NCI-H2196 (cell line): ENCODE measurements around the gene THUMPD1.
A peak's percentile ranks its signal among the peaks of the same experiment; 100 is the strongest.
"Not testable (repeated sequence)": the region's sequence is repeated elsewhere in the genome, so short reads cannot be mapped to it uniquely, and the experiment has no call there.

ENCODE experiments used
- DNase-seq: peaks from one replicate; lab custom pipeline; 2025; ENCODE audit not compliant: unreplicated experiment; lab: John Stamatoyannopoulos, UW

THUMPD1 gene, protein sequence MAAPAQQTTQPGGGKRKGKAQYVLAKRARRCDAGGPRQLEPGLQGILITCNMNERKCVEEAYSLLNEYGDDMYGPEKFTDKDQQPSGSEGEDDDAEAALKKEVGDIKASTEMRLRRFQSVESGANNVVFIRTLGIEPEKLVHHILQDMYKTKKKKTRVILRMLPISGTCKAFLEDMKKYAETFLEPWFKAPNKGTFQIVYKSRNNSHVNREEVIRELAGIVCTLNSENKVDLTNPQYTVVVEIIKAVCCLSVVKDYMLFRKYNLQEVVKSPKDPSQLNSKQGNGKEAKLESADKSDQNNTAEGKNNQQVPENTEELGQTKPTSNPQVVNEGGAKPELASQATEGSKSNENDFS

DNA sequence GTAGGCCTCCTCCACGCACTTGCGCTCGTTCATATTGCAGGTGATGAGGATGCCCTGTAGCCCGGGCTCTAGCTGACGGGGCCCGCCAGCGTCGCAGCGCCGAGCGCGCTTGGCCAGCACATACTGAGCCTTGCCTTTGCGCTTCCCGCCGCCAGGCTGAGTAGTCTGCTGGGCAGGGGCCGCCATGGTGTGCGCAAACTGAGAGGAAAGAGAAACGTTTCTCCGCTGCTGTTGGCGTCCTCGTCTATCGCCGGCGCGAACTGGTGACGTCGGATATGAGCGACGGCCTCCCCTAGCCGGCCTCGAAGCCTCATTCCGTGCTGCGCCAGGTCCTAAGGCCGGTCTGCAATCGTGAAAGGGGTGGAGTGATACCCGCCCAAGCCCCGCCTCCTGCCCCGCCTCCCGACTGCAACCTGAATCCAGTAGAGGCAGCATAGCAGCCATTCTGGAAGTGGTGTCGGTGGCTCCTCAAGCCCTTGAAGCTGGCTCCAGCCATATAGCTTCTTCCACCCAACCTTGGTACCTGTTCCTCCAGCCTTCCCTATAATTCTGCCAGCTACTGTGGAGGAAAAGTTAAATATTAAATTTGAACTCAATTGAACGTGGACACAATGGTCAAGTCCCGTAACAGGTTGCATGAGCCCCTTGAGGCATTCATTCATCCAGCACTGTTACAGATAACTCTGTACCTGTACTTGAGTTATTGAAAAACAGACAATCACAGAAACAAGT is at the start of gene THUMPD1:
TSS of gene THUMPD1 (minus strand) at position 265 of the 732 bp plus-strand sequence. CDS start at position 186, 79 bp downstream.
- DNase-seq = peak; percentile 94

DNA sequence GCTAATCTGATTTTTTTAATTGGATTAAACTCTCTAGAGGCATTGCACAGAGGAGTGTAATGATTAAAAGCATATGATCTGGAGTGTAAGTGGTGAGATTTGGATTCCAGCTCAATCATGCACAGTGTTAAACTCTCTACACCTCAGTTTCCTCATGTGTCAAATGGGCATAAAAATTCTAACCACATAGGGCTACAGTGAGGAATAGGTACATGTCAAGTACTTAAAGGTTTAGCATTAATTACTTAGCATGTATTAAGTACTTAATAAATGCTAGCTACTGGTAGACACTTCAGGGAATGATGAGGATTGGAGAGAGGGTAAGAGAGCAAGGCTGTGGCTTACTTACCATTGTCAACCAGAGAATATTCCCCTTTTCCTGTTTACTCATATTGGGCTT is 47.5 kb upstream of the THUMPD1 start:
- DNase-seq = no peak

DNA sequence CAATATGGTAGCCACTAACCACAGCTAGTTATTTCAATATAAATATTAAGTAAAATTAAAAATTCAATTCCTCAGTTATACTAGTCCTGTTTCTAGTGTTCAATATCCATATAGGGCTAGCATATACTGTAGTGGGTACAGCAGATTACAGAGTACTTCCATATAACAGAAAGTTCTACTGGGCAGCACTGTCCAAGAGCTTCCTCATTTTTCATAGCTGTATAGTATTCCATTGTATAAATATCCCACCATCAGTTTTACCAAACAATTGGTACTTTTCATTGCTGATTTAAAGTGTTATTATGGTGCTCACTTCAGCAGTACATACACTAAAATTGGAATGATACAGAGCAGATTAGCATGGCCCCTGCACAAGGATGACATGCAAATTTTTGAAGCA is 42.6 kb upstream of the THUMPD1 start:
- no peak for DNase-seq

DNA sequence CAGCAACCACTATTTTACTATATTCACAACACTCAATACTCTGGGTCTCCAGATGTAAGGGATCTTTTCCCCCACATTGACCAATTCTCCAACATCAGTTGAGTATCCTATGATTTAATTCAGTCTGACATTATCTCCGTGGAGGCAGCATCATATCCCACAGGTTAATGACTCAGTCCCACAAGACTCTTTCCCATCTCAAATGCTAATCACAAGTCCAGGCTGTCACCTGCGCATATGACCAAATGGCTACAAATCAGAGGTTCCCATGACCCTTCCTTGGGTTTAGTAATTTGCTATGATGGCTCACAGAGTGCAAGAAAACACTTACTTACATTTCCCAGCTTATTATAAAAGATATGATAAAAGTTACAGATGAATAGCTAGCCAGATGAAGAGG is 40.9 kb upstream of the THUMPD1 start:
- no peak for DNase-seq

DNA sequence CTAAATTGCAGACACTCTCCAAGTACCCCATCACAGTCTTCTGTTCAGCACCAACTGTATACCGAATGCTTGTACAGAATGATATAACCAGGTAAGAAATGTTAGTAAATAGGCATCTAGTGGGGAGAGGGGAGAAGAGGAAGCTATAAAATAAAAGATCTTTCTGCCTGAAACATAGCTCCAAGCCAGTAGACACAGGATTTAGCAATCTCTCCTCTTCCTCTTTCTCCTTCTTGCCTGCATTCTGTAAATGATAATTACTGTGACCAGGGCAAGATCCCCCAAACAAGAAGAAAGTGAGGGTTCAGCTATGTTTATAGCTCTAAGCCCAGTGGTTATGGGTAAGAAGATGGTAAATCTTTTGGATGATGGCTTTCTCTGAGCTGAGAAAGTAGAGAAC is 40.1 kb upstream of the THUMPD1 start:
- DNase-seq = no peak

DNA sequence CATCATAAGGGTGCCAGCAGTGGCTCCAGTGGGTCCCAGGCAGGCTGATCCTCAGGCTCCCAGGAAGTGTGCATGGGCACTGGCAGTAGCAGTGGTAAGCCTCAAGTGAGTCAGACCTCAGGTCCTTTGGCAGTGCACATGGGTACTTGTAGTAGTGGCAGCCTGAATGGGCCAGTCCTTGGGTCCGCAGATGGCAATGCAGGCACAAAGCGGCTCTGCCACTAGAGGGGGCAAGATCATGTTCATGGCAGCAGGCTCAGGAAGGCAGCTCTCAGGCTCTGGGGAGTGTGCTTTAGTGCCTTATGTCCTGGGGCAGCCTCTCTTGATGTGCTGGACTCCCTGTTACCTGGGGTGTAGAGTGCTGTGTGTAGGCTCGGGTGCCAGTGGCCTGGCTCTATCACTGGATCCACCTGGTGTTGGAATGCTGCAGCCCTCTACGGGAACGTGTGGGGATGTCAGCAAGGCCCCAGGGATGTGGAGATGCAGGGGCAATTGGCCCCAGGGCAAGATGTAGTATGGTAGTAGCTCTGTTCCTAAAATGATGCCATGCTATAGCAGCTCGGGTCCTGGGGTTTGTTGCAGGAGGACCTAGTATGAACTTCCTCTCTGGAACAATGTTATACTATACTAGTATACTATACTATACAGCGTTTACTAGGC is 33.2 kb upstream of the THUMPD1 start:
- peak; percentile 51 for DNase-seq

DNA sequence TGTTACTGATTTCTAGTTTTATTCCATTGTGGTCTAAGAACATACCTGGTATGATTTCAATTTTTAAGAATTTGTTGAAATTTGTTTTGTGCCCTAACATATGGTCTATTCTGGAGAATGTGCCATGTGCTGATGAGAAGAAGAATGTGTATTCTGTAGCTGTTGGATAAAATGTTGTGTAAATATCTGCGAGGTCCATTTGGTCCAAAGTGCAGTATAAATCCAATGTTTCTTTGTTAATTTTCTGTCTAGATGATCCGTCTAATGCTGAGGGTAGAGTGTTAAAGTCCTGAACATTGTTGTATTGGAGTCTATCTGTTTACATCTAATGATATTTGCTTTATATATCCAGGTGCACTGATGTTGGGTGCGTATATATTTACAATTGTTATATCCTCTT is 32.1 kb upstream of the THUMPD1 start:
- no peak for DNase-seq

DNA sequence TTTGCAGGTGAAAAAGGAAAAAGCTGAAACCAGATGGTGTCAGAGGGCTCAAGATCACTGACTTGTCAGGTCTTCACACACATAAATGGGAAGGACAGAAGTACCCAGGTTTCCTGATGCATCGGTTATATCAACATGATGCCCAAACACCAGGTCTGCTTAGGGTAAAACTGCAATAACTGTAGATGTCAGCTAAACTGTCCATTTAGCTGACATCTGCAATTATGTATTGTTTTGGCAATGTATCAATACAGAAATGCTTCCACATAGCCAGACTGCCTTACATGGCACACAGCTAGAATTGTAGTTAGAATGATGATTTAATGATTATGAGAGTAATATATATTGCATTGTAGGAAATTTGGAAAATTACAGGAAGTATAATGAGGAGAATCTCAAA is 27.2 kb upstream of the THUMPD1 start:
- DNase-seq = no peak

DNA sequence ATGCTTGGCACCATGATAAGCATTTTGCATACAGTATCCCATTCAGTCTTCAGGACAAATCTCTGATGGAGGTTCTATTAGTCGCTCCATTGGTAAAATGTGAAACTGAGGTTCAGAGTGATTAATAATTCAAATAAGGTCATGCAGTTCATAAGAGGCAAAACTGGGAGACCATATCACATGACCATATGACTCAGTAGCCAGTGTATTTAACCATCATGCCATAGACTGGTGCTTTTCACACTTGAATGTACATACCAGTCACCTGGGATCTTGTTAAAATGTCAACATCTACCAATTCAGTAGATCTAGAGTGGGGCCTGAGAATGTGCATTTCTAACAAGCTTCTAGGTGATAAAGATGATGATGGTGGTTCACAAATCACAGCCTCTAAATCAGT is 26.5 kb upstream of the THUMPD1 start:
- no peak for DNase-seq

DNA sequence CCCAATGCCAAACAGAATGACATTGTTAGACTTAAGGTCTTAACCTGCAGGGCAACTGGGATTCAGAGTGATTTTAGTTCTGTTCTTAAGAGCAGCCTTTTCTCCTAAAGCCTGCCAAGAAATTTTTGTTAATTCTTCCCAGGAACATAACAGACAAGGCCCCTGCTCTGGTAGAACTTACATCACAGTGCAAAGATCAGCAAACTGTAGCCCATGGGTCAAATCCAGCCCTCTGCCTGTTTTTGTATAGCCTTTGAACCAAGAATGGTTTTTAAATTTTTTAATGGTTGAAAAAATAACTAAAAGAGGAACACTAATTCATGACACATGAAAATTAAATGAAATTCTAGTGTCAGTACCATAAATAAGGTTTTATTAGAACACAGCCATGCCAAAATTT is 26.0 kb upstream of the THUMPD1 start:
- DNase-seq = no peak

DNA sequence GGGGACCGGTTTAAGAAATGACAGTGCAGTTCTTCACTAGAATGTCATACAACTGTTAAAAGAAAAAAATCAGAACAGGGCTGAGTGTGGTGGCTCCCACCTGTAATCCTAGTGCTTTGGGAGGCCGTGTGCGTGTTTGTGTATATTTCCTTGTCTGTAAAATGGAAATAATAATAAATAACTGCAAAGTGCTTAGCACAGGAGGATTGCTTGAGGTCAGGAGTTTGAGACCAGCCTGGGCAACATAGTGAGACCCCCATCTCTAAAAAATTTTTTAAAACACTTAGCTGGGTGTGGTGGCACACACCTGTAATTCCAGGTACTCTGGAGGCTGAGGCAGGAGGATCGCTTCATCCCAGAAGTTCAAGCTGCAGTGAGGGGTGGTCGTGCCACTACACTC is 24.7 kb upstream of the THUMPD1 start:
- no peak for DNase-seq

DNA sequence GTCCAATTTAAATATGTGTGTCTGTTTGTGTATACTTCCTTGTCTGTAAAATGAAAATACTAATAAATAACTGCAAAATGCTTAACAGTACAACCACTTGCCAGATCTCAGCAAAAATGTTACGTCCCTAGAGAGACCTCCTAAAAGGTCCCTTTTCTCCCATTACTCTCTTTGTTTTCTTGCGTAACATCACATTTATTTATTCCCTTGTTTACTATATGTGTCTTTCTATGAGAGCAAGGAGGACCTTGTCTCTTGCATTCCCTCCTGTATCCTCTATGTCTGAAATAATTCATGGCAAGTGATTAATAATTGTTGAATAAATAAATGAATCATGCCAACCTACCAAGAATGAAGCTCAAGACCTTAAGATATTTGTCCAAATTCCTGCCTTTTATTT is 24.1 kb upstream of the THUMPD1 start:
- DNase-seq = no peak

DNA sequence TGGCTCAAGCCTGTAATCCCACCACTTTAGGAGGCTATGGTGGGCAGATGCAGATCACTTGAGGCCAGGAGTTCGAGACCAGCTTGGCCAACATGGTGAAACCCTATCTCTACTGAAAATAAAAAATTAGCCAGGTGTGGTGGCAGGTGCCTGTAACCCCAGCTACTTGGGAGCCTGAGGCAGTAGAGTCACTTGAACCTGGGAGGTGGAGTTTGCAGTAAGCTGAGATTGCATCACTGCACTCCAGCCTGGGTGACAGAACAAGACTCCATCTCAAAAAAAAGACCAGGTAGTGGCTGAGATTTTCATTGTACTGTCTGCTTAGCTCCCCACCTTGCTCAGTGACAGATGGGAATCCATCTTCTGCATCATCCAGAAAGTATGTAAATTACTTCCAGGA is 22.8 kb upstream of the THUMPD1 start:
- not testable (repeated sequence) for DNase-seq

DNA sequence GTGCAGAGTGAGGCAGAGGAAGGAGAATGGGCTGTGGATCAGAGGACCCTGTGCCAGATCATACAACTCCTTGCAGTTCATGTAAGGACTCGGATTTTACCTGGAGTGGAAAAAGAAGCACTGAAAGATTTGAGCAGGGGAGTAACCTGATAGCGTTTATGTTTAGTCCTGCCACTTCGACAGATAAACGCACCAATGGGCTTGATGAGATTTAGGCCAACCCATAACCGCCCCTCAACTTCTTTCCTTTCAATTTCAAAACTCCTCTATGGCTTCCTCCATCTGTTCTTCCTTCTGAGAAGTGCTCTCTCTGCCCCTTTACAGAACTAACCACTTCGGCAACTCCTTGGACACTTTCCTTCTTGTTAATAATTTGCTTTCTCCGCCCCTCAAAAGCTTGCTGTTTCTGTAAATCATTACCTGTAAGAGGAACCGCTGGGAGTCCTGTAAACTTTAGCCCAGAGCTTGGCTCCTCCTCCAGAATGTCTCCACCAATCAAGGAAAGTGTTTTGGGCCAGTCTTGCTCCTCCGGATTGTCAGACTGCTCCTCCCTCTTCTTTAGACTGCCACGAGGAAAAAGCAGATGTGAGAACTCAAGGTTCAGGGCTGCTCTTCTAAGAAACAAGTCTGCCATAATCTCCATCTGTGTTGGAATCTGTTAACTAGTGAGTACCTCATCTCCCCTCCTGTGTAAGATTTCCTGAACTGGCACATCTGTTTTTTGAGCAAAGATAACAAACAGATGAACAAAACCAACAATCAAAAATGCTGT is 22.0 kb upstream of the THUMPD1 start, which contains the start of gene ACSM3:
TSS of gene ACSM3 (plus strand) at position 554 of the 772 bp plus-strand sequence. CDS start 6,021 bp downstream, outside the sequence.
- DNase-seq = no peak

DNA sequence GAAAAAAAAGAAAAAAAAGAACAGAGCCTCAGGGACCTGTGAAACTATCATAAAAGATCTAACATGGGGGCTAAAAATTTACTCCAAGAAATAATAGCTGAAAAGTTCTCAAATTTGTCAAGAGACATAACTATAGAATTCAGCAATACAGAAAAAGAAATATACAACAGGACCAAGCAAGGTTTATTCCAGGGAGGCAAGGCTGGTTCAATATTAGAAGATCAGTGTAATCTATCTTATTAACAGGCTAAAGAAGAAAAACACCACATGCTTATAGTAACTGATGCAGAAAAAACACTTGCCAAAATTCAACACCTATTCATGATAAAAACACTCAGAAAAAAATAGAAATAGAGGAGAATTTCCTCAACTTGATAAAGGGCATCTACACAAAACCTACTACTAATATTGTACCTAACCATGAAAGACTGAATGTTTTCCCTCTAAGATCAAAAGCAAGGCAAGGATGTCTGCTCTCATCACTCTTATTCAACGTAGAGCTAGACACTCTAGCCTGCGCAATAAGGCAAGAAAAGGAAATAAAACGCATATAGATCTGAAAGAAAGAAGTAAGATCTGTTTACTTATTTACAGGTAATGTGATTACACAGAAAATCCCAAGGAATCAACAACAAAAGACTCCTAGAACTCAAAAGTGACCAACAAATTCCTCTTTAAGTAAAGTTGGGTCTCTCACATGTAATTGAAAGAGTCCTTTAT is 20.9 kb upstream of the THUMPD1 start:
- no peak for DNase-seq

DNA sequence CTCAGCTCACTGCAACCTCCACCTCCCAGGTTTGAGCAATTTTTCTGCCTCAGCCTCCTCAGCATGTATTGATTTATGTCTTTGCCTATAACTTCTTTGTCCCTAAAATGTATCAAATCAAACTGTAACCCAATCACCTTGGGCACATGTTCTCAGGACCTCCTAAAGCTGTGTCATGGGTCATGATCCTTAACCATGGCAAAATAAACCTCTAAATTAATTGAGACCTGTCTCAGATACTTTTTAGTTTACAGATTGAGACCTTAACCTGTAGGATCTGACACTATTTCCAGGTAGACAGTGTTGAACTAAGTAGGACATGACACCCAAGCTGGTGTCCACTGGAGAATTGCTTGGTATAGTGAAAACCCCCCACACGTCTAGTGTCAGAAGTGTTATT is 19.6 kb upstream of the THUMPD1 start:
- no peak for DNase-seq

DNA sequence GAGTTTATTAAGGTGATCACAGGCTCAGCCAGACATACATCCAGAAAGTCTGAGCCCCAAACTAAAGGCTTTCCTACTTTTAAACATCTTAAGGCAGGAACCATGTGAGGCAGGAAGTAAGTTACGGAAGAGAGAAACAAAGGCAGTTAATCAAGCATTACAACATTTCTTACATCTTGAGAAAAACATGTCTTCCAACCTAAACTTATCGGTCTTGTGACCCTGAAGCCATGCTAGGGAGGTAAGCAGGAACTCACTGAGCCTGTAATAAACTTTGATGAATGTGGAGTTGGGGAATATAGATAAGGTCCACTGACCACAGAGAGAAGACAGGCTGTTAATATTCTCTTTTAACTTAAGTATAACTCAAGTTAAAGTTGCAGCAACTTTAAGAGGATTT is 18.7 kb upstream of the THUMPD1 start:
- no peak for DNase-seq

DNA sequence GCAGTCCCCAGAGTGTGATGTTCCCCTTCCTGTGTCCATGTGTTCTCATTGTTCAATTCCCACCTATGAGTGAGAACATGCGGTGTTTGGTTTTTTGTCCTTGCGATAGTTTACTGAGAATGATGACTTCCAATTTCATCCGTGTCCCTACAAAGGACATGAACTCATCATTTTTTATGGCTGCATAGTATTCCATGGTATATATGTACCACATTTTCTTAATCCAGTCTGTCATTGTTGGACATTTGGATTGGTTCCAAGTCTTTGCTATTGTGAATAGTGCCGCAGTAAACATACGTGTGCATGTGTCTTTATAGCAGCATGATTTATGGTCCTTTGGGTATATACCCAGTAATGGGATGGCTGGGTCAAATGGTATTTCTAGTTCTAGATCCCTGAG is 14.2 kb upstream of the THUMPD1 start:
- not testable (repeated sequence) for DNase-seq

DNA sequence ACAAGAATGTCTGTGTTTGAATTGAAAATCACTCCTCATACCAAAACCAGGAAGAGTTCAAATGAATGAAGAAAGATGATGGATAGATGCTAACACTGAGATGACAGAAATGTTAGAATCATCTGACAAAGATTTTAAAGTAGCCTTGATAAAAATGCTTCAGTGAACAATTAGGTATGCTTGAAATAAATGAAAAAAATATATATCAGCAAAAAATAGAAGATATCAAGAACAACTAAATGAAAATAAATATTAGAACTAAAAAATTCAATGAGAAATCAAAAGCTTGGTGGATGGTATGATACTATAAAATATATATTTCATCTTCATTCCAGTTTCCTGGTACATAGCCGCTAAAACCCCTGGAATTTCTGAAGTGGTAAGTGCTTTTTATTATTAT is 13.6 kb upstream of the THUMPD1 start:
- no peak for DNase-seq

DNA sequence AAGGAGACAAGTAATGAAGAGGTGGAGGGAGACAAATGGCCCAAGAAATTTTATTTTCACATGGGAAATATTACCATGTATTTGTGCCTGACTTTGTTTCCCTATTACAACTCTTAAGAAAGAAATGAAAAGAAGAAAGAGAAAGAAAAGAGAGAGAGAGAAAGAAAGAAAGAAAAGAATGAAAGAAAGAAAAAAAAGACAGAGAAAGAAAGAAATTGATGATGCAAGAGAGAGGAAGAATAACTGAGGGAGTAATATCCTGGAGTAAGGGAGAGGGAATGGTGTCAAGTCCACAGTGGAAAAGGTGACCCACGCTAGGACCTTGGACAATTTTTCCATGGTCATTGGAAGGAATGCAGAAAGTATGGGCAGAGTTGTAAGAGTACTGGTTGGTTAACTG is 12.1 kb upstream of the THUMPD1 start:
- DNase-seq = no peak

DNA sequence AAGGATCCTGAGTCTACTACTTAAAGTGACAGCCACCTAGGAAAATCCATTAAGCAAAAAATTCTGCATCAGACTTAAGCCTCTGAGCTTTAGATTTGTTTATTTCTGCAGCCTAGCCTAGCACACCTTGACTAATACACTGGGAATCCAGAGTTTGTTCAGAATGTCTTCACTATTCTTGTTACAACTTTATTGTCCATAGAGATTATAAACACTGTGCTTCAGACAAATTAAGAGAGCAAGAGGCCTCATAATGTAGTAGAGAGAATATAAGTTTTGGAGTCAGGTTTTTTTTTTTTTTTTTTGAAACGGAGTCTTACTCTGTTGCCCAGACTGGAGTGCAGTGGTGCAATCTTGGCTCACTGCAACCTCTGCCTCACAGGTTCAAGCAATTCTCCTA is 8.9 kb upstream of the THUMPD1 start:
- no peak for DNase-seq
